Activated naive CD8-positive, alpha-beta T cell treated with anti-CD3 and anti-CD28 coated beads, Interleukin-2, amount 50 U/mL, for 24 hours (primary cell): ENCODE measurements around the gene TTC34.
"Not testable (repeated sequence)": the region's sequence is repeated elsewhere in the genome, so short reads cannot be mapped to it uniquely, and the experiment has no call there.

Experiments used
- ATAC-seq: fragments of 150-1000 bp; cut with Tn5 transposase; one replicate; pipeline ENCODE4 v1.10.0; 2021
- DNase-seq: peaks from one replicate; pipeline ENCODE4 v3.0.0; 2021
- H3K27ac Mint-ChIP-seq: one replicate; pipeline ENCODE4 v1.8.0; 2021; ENCODE audit warnings: mild to moderate bottlenecking, mixed read lengths
- H3K27me3 Mint-ChIP-seq: one replicate; pipeline ENCODE4 v1.8.0; 2021; ENCODE audit warnings: mixed read lengths
- H3K36me3 Mint-ChIP-seq: one replicate; pipeline ENCODE4 v1.8.0; 2021; ENCODE audit warnings: low read depth, mixed read lengths
- H3K4me1 Mint-ChIP-seq: one replicate; pipeline ENCODE4 v1.8.0; 2021; ENCODE audit warnings: mixed read lengths
- H3K4me3 Mint-ChIP-seq: one replicate; pipeline ENCODE4 v1.8.0; 2021; ENCODE audit warnings: mild to moderate bottlenecking, moderate library complexity, mixed read lengths
- H3K9me3 Mint-ChIP-seq: one replicate; pipeline ENCODE4 v1.8.0; 2021; ENCODE audit warnings: mixed read lengths

TTC34 gene

GRCh38 chr1:2786329-2787162 lies 14.9 kb downstream of the TTC34 start:
- H3K27me3 Mint-ChIP-seq = peaks cover 34% of the 10 kb centered on the region
- no peak overlapping the region for H3K27ac Mint-ChIP-seq
- peaks cover 7% of the 10 kb centered on the region for H3K4me1 Mint-ChIP-seq
- H3K9me3 Mint-ChIP-seq = peaks cover 12% of the 10 kb centered on the region
- peak; percentile 45 for ATAC-seq
- peak; percentile 80 for DNase-seq
- no peaks in the 10 kb centered on the region for H3K36me3 Mint-ChIP-seq
- no peak overlapping the region for H3K4me3 Mint-ChIP-seq

GRCh38 chr1:2785631-2786328 lies 15.7 kb downstream of the TTC34 start:
- H3K27ac Mint-ChIP-seq = no peak overlapping the region
- peaks cover 7% of the 10 kb centered on the region for H3K4me1 Mint-ChIP-seq
- no peak for ATAC-seq

GRCh38 chr1:2784854-2785630 lies 16.5 kb downstream of the TTC34 start:
- ATAC-seq (no peak), DNase-seq (no peak)
- Mint-ChIP-seq H3K27me3 (peaks cover 34% of the 10 kb centered on the region), H3K9me3 (peaks cover 23% of the 10 kb centered on the region), H3K4me3 (no peak overlapping the region), H3K4me1 (peaks cover 5% of the 10 kb centered on the region), H3K36me3 (no peaks in the 10 kb centered on the region), H3K27ac (no peak overlapping the region)

More at GRCh38 chr1:2785631-2786328, 15.7 kb downstream of the TTC34 start:
- Mint-ChIP-seq H3K4me3 (no peak overlapping the region), H3K36me3 (no peaks in the 10 kb centered on the region), H3K27me3 (peaks cover 31% of the 10 kb centered on the region), H3K9me3 (peaks cover 18% of the 10 kb centered on the region)
- no peak for DNase-seq

- H3K27me3 Mint-ChIP-seq = peaks cover 37% of the 10 kb centered on the region
- H3K4me1 Mint-ChIP-seq = peaks cover 2% of the 10 kb centered on the region
- H3K9me3 Mint-ChIP-seq = peaks cover 24% of the 10 kb centered on the region
- no peak overlapping the region for H3K4me3 Mint-ChIP-seq
- no peak for DNase-seq
- ATAC-seq = no peak
- H3K27ac Mint-ChIP-seq = no peak overlapping the region
- H3K36me3 Mint-ChIP-seq = no peaks in the 10 kb centered on the region
Observed at GRCh38 chr1:2783435-2784397, 17.8 kb downstream of the TTC34 start.

- no peak for DNase-seq
- Mint-ChIP-seq H3K9me3 (peaks cover 24% of the 10 kb centered on the region), H3K27me3 (peaks cover 33% of the 10 kb centered on the region), H3K4me3 (no peak overlapping the region), H3K4me1 (peaks cover under 1% of the 10 kb centered on the region), H3K36me3 (no peaks in the 10 kb centered on the region), H3K27ac (no peak overlapping the region)
- ATAC-seq = no peak
Observed at GRCh38 chr1:2783069-2783434, 18.4 kb downstream of the TTC34 start.

- no peak overlapping the region for H3K4me3 Mint-ChIP-seq
- H3K27me3 Mint-ChIP-seq = peaks cover 28% of the 10 kb centered on the region
- no peaks in the 10 kb centered on the region for H3K4me1 Mint-ChIP-seq
- H3K36me3 Mint-ChIP-seq = no peaks in the 10 kb centered on the region
- H3K9me3 Mint-ChIP-seq = peaks cover 24% of the 10 kb centered on the region
- DNase-seq = no peak
- ATAC-seq = no peak
- H3K27ac Mint-ChIP-seq = no peak overlapping the region
Observed at GRCh38 chr1:2781627-2782026, 19.9 kb downstream of the TTC34 start.

GRCh38 chr1:2778220-2778592 lies 23.3 kb downstream of the TTC34 start:
- ATAC-seq (no peak), DNase-seq (no peak)
- no peak overlapping the region for H3K4me3 Mint-ChIP-seq
- no peaks in the 10 kb centered on the region for H3K4me1 Mint-ChIP-seq
- H3K9me3 Mint-ChIP-seq = peaks cover 24% of the 10 kb centered on the region
- no peaks in the 10 kb centered on the region for H3K36me3 Mint-ChIP-seq
- no peak overlapping the region for H3K27ac Mint-ChIP-seq
- H3K27me3 Mint-ChIP-seq = peaks cover 24% of the 10 kb centered on the region

- Mint-ChIP-seq H3K27ac (no peak overlapping the region), H3K4me1 (no peaks in the 10 kb centered on the region), H3K9me3 (peaks cover 23% of the 10 kb centered on the region), H3K4me3 (no peak overlapping the region), H3K36me3 (no peaks in the 10 kb centered on the region), H3K27me3 (peaks cover 24% of the 10 kb centered on the region)
- ATAC-seq (no peak), DNase-seq (no peak)
Observed at GRCh38 chr1:2777424-2778219, 23.9 kb downstream of the TTC34 start.

- peaks cover 14% of the 10 kb centered on the region for H3K27me3 Mint-ChIP-seq
- not testable (repeated sequence) for H3K36me3 Mint-ChIP-seq, H3K27ac Mint-ChIP-seq, DNase-seq, H3K9me3 Mint-ChIP-seq, ATAC-seq, H3K4me3 Mint-ChIP-seq, H3K4me1 Mint-ChIP-seq
Observed at GRCh38 chr1:2775333-2775732, 26.2 kb downstream of the TTC34 start.

- H3K27ac Mint-ChIP-seq, H3K36me3 Mint-ChIP-seq, H3K27me3 Mint-ChIP-seq, H3K4me1 Mint-ChIP-seq, DNase-seq, H3K9me3 Mint-ChIP-seq, H3K4me3 Mint-ChIP-seq, ATAC-seq: not testable (repeated sequence)
Observed at GRCh38 chr1:2768052-2768451, 33.4 kb downstream of the TTC34 start.

GRCh38 chr1:2759433-2759832 lies 42.1 kb downstream of the TTC34 start:
- ATAC-seq, H3K4me1 Mint-ChIP-seq, DNase-seq, H3K27me3 Mint-ChIP-seq, H3K4me3 Mint-ChIP-seq, H3K36me3 Mint-ChIP-seq, H3K9me3 Mint-ChIP-seq, H3K27ac Mint-ChIP-seq: not testable (repeated sequence)

- H3K4me3 Mint-ChIP-seq, H3K27me3 Mint-ChIP-seq, DNase-seq, H3K9me3 Mint-ChIP-seq, H3K36me3 Mint-ChIP-seq, H3K27ac Mint-ChIP-seq, H3K4me1 Mint-ChIP-seq, ATAC-seq: not testable (repeated sequence)
Observed at GRCh38 chr1:2757519-2757918, 44.0 kb downstream of the TTC34 start.

GRCh38 chr1:2755426-2755825 lies 46.1 kb downstream of the TTC34 start:
- DNase-seq, H3K4me3 Mint-ChIP-seq, ATAC-seq, H3K9me3 Mint-ChIP-seq, H3K4me1 Mint-ChIP-seq, H3K27me3 Mint-ChIP-seq, H3K27ac Mint-ChIP-seq, H3K36me3 Mint-ChIP-seq: not testable (repeated sequence)
